Right kidney (tissue), 9 donors: Measurements from ENCODE around the gene KRTAP1-3.
"Not testable (repeated sequence)": the region's sequence is repeated elsewhere in the genome, so short reads cannot be mapped to it uniquely, and the experiment has no call there.

Source experiments
- DNase-seq: peaks from one replicate; pipeline ENCODE4 v3.0.0-alpha.2; 2016
- long read RNA-seq, 8 donors: transcript quantifications; one replicate each; lab custom pipeline, GENCODE V29; 2026

The KRTAP1-3 gene
- long read RNA-seq, donor 1 = 0 reads
- long read RNA-seq, donor 2, partial matches to known transcripts = 0 of 1 reads
- long read RNA-seq, donor 2, other reads (novel, unspliced or antisense) = 0 of 1 reads
- long read RNA-seq, donor 3 = 0 reads
- long read RNA-seq, donor 4 = 0 reads
- long read RNA-seq, donor 5 = 0 reads
- long read RNA-seq, donor 6 = 0 reads
- long read RNA-seq, donor 7 = 0 reads
- long read RNA-seq, donor 8 = 0 reads

- DNase-seq = not testable (repeated sequence)
Measured at GRCh38 chr17:41034346-41034935, at the start of gene KRTAP1-3. Gene KRTAP1-3 (minus strand): TSS chr17:41034874. CDS start chr17:41034821, 53 bp downstream.

GRCh38 chr17:41084100-41084856 is 49.6 kb upstream of the KRTAP1-3 start, which contains the start of gene KRTAP4-7:
Gene KRTAP4-7 (plus strand): TSS chr17:41084150. CDS start chr17:41084207, 57 bp downstream.
- not testable (repeated sequence) for DNase-seq

GRCh38 chr17:41083427-41083826 is 48.8 kb upstream of the KRTAP1-3 start:
- not testable (repeated sequence) for DNase-seq

- DNase-seq = no peak
Measured at GRCh38 chr17:41082626-41083025, 48.0 kb upstream of the KRTAP1-3 start.

- no peak for DNase-seq
Measured at GRCh38 chr17:41076788-41077187, 42.1 kb upstream of the KRTAP1-3 start.

- no peak for DNase-seq
Measured at GRCh38 chr17:41073676-41074075, 39.0 kb upstream of the KRTAP1-3 start.

- no peak for DNase-seq
Measured at GRCh38 chr17:41071606-41072360, 37.1 kb upstream of the KRTAP1-3 start.

GRCh38 chr17:41069031-41069430 is 34.4 kb upstream of the KRTAP1-3 start:
- DNase-seq = no peak

- DNase-seq = no peak
Measured at GRCh38 chr17:41067281-41067680, 32.6 kb upstream of the KRTAP1-3 start.

GRCh38 chr17:41065829-41066624 is 31.4 kb upstream of the KRTAP1-3 start, which contains the start of gene KRTAP2-4:
Gene KRTAP2-4 (minus strand): TSS chr17:41065879. CDS start chr17:41065845, 34 bp downstream.
- DNase-seq = no peak

- DNase-seq = not testable (repeated sequence)
Measured at GRCh38 chr17:41065016-41065689, 30.5 kb upstream of the KRTAP1-3 start.

- no peak for DNase-seq
Measured at GRCh38 chr17:41064301-41064700, 29.6 kb upstream of the KRTAP1-3 start.

- no peak for DNase-seq
Measured at GRCh38 chr17:41063449-41063848, 28.8 kb upstream of the KRTAP1-3 start.

- no peak for DNase-seq
Measured at GRCh38 chr17:41061964-41062363, 27.3 kb upstream of the KRTAP1-3 start.

GRCh38 chr17:41060052-41060604 is 25.5 kb upstream of the KRTAP1-3 start, which contains the start of gene KRTAP2-3:
Gene KRTAP2-3 (minus strand): TSS chr17:41060114. CDS start chr17:41060050, 64 bp downstream.
- no peak for DNase-seq

- not testable (repeated sequence) for DNase-seq
Measured at GRCh38 chr17:41059276-41060051, 24.8 kb upstream of the KRTAP1-3 start.

GRCh38 chr17:41058741-41059140 is 24.1 kb upstream of the KRTAP1-3 start:
- no peak for DNase-seq

- no peak for DNase-seq
Measured at GRCh38 chr17:41057547-41057946, 22.9 kb upstream of the KRTAP1-3 start.

GRCh38 chr17:41055130-41055529 is 20.5 kb upstream of the KRTAP1-3 start, which contains the start of gene KRTAP2-2:
Gene KRTAP2-2 (minus strand): TSS chr17:41055230. CDS start chr17:41055211, 19 bp downstream.
- not testable (repeated sequence) for DNase-seq
